ENCODE measurements around the gene SESN3.
A peak's percentile ranks its signal among the peaks of the same experiment; 100 is the strongest.

The SESN3 gene

DNA sequence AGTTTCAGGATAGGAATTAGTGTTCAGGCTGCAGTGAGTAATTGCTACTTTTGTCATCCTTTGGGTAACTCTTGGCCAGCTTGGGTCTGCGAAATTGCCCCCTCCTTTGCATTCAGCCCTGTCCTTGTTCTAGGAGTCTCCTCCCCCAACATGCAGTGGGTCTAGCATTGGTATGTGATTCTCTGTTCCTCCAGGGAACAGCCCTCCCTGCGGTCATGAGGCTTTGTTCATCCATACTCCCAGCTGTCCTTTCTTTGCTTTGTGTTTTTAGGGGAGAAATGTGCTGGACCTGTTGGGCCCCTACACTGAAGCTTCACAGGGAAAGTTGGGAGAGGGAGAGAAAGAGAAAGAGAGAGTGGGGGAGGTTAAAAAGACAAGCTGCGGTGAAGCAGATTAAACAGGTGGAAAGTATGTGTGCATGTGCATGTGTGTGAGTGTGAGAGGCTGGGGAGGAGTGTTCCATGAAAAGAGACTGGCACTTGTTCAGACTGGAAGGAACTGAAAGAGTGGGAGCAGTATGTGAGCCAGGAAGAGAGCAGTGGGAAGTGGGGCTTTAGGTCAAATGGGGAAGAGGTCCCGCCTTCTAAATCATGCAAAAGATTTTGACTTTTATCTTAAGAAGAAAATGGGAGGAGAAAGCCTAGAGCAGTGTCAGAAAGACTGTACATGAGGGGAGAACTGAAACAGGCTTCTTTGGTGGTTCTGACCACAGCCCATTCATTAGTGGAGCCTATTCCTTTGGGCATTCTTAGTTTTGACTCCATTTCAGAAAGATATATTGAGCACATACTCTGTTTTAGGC is 17.9 kb upstream of the SESN3 start:
- no peak for DNase-seq

DNA sequence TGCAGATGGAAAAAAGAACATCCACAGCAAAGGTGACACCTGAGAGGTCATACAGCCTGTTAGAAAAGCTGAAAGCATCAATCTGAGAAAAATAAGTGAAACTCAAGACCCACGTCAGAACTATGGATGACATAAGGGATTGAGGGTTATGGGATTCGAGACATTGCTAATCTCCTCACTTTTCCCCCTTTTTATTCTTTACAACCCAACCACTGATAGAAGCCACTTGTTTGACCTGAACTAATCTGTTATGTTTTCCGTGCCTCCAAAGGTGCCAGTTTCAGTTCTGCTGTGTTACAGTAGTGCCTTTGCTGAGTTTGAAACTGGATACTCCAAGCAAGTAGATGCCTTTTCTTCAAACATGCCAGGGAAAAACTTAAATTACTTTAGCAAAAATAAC is 16.9 kb upstream of the SESN3 start:
- DNase-seq: no peak

DNA sequence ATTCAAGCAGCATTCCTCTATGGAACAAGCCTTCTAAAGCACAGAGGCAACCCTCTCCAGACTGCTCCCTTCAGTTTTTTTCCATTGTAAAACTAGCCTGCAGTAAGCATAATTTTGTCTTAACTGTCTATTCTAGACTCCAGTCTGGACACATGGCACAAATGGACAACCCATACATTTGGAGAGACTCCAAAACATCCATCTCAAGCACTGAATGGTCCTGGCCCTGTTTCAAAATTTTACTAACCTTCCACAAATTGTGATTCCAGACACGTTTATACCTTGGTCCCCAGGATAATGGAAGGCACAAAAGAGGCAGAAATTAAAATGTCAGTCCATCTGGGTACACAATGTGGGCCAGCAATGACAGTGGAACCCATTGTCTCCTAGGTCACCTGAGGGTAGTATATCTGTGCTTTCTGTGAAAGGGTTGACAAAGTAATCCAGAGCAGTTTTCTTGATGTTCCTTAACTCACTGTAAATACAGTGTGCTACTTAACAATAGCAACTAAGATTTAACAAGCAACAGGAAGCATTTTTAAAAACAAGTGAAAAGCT is 16.2 kb upstream of the SESN3 start:
- no peak for DNase-seq

DNA sequence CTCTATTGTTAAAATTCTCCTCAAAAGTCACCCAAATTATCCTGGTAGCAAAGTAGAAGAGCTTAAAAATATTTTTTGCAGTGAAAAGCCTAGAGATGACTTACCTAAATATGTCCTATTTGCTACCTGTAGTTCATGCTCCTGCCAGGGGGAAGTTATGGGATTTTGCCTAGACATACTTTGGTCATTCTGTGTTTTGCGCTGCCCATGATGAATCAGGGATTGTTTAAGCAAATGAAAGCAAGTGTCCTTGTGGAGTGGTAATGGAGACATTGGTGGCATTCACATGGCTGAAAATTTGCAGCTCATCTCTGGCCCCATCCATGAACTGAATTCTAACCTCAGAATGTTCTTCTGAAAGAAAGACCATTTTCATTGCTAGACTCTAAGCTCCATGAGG is 14.6 kb upstream of the SESN3 start:
- DNase-seq: no peak

GRCh38 chr11:95245038-95245437 is 14.0 kb upstream of the SESN3 start:
- DNase-seq: no peak

DNA sequence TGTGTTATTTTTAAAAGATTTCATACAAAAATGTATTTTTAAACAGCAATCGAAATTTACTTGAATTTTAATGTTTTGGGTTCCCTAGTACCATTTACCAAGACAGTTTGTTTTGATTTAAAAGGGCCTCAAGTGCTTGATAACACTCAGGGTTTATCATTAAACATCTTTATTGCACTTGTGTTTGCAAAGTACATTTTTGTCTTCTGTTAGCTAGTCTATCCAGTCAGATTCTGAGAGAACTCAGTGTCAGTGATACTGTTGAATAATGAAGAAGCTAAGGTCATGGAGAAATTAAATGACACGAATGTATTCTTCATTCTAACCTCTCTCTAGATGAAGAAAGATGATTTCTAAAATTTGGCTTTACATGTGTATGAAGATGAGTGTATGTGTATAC is 12.7 kb upstream of the SESN3 start:
- no peak for DNase-seq

GRCh38 chr11:95242845-95243605 is 12.0 kb upstream of the SESN3 start:
- DNase-seq: no peak

DNA sequence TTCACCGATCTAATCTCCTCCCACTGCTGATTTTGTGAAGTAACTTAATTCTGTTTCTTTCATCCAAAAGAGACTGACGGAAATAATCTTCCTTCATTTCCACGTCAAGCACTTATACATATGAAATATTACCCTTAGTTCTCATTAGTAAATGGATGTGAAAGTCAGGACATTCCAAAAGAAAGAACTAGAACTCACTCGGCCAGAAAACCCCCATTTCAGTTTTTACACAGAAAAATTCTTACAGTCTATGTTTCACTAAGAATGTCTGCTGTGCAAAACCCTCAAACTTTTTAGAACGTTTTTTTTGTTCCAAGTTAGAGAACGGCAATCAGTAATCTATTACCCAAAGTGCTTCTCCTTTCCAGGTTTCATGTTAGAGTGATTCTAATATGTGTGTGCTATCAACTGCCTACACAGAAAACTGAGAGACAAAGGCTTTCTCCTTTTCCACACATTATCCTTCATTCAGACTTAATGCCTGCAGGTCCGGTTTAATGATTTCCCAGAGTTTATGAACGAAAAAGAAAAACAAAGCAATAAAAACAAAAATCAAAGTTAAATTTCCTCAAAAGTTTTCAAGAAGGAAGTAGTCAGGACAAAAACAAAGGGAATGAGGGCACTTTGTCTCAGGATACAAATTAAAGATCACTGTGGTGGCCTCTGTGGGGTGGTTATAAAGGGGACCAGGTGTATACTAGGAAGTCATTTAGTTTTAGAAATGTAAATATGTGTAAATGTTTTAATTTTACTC is 11.3 kb upstream of the SESN3 start:
- no peak for DNase-seq

DNA sequence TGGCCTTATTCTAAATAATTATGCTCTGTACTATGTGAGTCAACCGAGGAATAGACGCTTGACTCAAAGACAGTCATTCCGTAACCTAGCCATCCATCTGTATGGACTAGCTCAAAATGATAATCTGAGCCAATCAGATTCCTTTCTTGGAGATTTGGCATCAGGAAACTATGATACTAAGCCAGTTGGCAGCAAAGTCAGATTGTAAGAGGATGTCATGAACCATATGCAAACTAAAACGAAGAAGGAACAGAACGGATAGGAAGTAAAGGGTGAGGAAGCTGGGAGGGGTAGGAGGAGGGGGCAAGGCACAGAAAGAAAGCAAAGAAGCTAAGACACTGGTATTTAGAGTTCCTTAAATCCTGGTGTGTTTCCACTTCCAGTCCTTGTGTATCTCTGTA is 10.7 kb upstream of the SESN3 start:
- no peak for DNase-seq

GRCh38 chr11:95239871-95240649 is 9.1 kb upstream of the SESN3 start:
- DNase-seq: no peak

GRCh38 chr11:95232666-95233065 is 1.7 kb upstream of the SESN3 start:
- no peak for DNase-seq

GRCh38 chr11:95231881-95232605 is 1.0 kb upstream of the SESN3 start:
- DNase-seq: peak; percentile 62

- DNase-seq: no peak
Observed at GRCh38 chr11:95230810-95231126, 234 bp downstream of the SESN3 start.

DNA sequence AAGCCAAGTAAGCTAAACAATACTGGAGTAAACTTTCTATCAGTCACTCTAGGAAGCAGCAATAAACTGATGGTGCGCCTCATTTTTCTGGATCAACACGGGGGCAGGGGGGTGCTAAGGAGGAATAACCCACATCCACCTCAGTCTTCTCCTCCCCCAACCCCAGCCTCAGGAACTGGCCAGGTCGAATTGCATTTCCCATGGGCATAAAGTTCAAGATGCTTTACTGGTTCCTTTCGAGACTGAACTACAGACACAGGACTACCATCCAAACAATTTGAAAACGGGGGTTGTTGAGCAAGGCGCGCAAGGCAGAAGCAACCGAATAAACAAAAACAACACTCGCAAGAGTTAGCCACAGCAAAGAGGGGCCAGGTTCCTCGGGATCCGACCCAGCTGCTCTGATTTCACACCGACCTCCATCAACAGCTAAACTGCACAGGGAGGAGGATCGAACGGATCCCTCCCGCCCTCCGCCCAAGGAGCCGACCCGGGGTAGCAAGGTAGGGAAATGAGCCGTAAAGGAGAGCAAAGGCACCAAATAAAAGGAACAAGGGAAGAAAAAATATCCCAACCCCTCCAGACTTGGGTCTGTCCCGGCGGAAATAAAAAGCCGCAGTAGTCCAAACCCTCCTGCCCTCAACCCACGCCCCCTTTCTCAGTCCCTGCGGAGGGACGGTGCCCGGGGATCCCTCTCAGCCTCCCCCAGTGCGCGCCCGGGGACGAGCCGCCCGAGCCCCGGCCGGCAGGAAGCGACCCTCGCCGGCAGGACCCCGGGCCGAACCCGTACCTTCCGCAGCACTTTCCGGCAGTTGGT is 801 bp downstream of the SESN3 start:
- DNase-seq: peak; percentile 5

DNA sequence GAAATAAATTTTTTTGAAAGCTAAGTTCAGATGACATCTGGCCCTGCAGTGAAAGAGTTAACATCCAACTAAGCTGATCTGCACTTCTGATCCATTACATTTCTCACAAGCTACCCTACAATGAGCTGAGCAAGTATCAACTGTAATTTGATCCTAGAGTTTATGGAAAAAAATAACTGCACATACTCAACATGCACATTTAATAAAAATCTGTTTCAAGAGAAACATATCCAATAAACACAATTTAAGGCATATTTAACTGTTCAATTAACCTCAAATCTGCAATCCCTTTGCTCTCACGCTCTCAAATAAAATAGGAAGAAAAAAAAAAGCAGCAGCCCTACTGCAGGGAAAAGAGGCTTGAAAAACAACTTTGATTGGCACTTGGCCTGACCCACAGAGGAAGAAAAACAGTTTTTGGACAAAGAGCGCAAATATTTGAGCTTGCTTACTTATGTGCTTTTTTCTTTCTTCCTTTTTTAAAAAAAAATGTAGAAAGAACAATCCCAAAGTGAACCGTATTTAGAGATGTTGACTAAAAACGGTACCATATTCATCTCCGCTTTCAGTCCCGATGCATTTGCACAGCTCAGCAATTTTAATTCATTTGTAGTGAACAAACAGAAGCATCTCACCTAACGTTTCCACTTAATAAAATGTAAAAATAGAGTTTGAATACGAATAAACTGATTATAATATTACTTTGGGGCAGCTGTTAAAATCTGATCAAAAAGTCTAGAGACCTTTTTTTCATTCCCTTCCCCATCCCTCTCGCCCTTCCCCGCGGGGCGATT is 1.6 kb downstream of the SESN3 start:
- no peak for DNase-seq

DNA sequence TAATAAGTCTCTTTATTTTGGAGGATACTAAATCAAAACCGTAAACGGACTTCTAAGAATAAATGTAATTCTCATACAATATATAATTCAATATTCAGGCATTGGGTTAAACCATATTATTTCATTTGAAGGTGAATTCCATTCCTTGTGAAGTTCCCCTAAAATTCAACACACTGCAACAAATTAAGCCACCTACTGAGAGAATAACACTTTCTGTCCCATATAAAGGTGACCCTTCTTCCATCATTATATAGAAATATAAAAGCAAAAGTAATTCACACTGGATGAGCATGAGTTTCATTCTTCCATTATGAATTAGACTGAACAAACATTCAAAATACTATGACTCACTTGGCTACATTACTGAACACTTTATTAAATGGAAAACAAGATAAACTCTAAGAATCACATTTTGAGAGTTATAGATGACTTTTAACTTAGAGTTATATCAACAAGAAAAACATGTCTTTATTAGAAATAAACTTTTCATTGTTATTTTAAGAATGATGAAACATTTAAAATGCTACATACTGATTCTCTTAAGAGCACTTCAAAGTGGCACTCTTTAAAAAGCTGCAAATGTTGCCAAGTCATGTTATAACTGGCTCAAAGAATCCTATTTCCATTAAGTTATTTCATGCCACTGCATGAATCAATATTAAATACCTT is 2.8 kb downstream of the SESN3 start:
- DNase-seq: no peak

- peak; percentile 10 for DNase-seq
Observed at GRCh38 chr11:95227060-95227459, 3.9 kb downstream of the SESN3 start.

- DNase-seq: no peak
Observed at GRCh38 chr11:95222817-95223216, 8.2 kb downstream of the SESN3 start.

DNA sequence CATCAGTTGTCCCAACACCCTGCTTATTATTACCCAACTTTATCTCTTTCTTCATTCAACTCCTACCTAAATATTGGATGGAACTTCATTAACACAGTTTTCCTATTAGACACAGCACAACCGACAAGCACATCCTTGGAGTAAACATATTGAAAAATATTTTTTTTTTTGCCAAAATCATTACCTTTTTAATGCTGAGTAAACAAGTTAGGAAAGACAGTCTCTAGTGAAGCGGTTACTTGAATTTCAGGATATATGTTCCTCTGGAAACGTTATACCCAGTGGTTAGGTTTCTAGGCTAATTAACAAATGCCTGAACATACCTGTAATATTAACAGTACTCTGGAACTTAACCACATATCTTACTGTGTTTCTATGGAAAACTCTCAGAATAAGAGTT is 11.4 kb downstream of the SESN3 start:
- no peak for DNase-seq

- no peak for DNase-seq
Observed at GRCh38 chr11:95218149-95218548, 12.9 kb downstream of the SESN3 start.

Measured in activated effector memory CD4-positive, alpha-beta T cell treated with Interleukin-2 at 50 U/mL for 16 hours (primary cell).